GM19351 (cell line): ENCODE measurements around the gene IQSEC1.

Experiments used
- ATAC-seq: cut with Tn5 transposase; IDR thresholded peaks from one replicate; pipeline ENCODE4 v1.9.1; 2021; ENCODE audit warnings: mild to moderate bottlenecking, moderate library complexity; ENCODE audit not compliant: unreplicated experiment

The IQSEC1 gene

GRCh38 chr3:12941495-12942023, 131.7 kb downstream of the IQSEC1 start:
- no peak for ATAC-seq

GRCh38 chr3:12940854-12941253, 132.4 kb downstream of the IQSEC1 start:
- ATAC-seq = no peak

GRCh38 chr3:12939137-12939536, 134.1 kb downstream of the IQSEC1 start:
- ATAC-seq = no peak

- no peak for ATAC-seq
Observed at GRCh38 chr3:12938258-12938711, 134.9 kb downstream of the IQSEC1 start.

- ATAC-seq = no peak
Observed at GRCh38 chr3:12935861-12936830, 137.1 kb downstream of the IQSEC1 start.

GRCh38 chr3:12935023-12935860, 138.0 kb downstream of the IQSEC1 start:
- ATAC-seq = no peak

- no peak for ATAC-seq
Observed at GRCh38 chr3:12934431-12934830, 138.8 kb downstream of the IQSEC1 start.

GRCh38 chr3:12933901-12934300, 139.3 kb downstream of the IQSEC1 start:
- no peak for ATAC-seq

- ATAC-seq = no peak
Observed at GRCh38 chr3:12932754-12933153, 140.5 kb downstream of the IQSEC1 start.

- ATAC-seq = no peak
Observed at GRCh38 chr3:12932347-12932746, 140.9 kb downstream of the IQSEC1 start.

GRCh38 chr3:12931273-12931905, 141.8 kb downstream of the IQSEC1 start:
- ATAC-seq = no peak

- ATAC-seq = no peak
Observed at GRCh38 chr3:12929801-12930200, 143.4 kb downstream of the IQSEC1 start.

- ATAC-seq = no peak
Observed at GRCh38 chr3:12926660-12927059, 146.6 kb downstream of the IQSEC1 start.

GRCh38 chr3:12925648-12926047, 147.6 kb downstream of the IQSEC1 start:
- no peak for ATAC-seq

GRCh38 chr3:12924437-12924836, 148.8 kb downstream of the IQSEC1 start:
- ATAC-seq = no peak

GRCh38 chr3:12922881-12923431, 150.3 kb downstream of the IQSEC1 start:
- ATAC-seq = no peak

GRCh38 chr3:12922306-12922705, 150.9 kb downstream of the IQSEC1 start:
- no peak for ATAC-seq

GRCh38 chr3:12921736-12922135, 151.5 kb downstream of the IQSEC1 start:
- ATAC-seq = no peak

GRCh38 chr3:12920967-12921366, 152.3 kb downstream of the IQSEC1 start:
- ATAC-seq = no peak

- ATAC-seq = no peak
Observed at GRCh38 chr3:12919205-12919604, 154.0 kb downstream of the IQSEC1 start.

- ATAC-seq = no peak
Observed at GRCh38 chr3:12918231-12918630, 155.0 kb downstream of the IQSEC1 start.
